Measurements from ENCODE around the gene KDELR1. TPM values are rescaled to one million over a fixed set of nuclear protein-coding genes. Genes with fewer than 3 reads are reported as not detected.

The KDELR1 gene
- total and polyA plus RNA-seq, 9 of the 15 experiments (the other 6 are each of a cell fraction or from before 2014, with no cell fraction given) = 6.1 to 165 (median 58.5) TPM

DNA sequence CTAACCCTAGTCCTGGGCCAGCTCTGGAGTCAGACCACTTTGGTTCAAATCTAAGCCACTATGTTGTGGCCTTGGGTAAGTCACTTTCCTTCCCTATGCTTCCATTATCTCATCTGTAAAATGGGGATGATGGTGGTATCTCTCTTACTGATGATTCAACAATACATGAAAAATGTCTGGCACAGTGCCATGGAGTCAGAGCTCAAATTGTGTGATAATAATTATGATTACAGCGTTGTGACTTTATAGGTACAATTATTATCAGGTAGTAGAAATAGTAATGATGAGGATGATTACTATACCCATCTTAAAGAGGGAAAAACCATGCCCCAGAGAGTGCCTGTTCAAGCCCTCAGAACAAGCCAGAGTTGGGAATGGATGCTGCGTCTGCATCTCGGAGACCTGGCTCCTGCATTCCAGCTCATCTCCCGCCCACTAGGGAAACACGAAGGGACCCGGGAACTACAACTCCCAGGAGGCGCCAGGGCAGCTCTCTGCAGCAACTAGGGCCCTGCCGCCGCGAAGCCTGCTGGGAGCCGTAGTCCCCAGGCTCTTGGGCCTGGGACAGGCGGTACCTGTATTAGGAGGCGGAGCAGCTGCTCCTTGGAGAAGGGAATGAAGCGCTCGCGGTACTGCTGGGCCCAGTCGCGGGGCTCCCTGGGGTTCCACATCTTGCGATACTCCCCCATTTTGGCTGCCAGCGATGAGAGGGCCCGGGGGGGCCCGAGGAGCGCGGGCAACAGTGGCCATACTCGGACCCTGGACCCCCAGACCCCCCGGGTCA is 28.4 kb downstream of the KDELR1 start (continued):
- TF ChIP-seq, protein P1, sequence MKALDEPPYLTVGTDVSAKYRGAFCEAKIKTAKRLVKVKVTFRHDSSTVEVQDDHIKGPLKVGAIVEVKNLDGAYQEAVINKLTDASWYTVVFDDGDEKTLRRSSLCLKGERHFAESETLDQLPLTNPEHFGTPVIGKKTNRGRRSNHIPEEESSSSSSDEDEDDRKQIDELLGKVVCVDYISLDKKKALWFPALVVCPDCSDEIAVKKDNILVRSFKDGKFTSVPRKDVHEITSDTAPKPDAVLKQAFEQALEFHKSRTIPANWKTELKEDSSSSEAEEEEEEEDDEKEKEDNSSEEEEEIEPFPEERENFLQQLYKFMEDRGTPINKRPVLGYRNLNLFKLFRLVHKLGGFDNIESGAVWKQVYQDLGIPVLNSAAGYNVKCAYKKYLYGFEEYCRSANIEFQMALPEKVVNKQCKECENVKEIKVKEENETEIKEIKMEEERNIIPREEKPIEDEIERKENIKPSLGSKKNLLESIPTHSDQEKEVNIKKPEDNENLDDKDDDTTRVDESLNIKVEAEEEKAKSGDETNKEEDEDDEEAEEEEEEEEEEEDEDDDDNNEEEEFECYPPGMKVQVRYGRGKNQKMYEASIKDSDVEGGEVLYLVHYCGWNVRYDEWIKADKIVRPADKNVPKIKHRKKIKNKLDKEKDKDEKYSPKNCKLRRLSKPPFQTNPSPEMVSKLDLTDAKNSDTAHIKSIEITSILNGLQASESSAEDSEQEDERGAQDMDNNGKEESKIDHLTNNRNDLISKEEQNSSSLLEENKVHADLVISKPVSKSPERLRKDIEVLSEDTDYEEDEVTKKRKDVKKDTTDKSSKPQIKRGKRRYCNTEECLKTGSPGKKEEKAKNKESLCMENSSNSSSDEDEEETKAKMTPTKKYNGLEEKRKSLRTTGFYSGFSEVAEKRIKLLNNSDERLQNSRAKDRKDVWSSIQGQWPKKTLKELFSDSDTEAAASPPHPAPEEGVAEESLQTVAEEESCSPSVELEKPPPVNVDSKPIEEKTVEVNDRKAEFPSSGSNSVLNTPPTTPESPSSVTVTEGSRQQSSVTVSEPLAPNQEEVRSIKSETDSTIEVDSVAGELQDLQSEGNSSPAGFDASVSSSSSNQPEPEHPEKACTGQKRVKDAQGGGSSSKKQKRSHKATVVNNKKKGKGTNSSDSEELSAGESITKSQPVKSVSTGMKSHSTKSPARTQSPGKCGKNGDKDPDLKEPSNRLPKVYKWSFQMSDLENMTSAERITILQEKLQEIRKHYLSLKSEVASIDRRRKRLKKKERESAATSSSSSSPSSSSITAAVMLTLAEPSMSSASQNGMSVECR (CRISPR knock-in tag; IDR thresholded peaks at IDR 0.05) = no peak
- no peak for TF ChIP-seq MEF2A (IDR thresholded peaks at IDR 0.05; ENCODE audit: control insufficient read depth, low read depth, low read length)
- TF ChIP-seq FOXJ3 (CRISPR knock-in tag; IDR thresholded peaks at IDR 0.05) = no peak
- TF ChIP-seq PHF20 (IDR thresholded peaks at IDR 0.05; ENCODE audit: partially characterized antibody) = no peak
- 0 out of 2 replicates have a peak, but pooled peaks have one; percentile 53 for TF ChIP-seq SREBF1 (IDR thresholded peaks at IDR 0.05; ENCODE audit: borderline replicate concordance, low read depth, low read length)
- no peak for TF ChIP-seq PTTG1 (tag; IDR thresholded peaks at IDR 0.05; ENCODE audit: low read depth)
- no peak for TF ChIP-seq CREBBP (IDR thresholded peaks at IDR 0.05; ENCODE audit: low read depth, low read length)
- TF ChIP-seq ZNF668 (CRISPR knock-in tag; IDR thresholded peaks at IDR 0.05) = no peak
- TF ChIP-seq ATF7 (IDR thresholded peaks at IDR 0.05) = 0 out of 2 replicates have a peak, but pooled peaks have one; percentile 25
- TF ChIP-seq JUNB (CRISPR knock-in tag; conservative IDR thresholded peaks at IDR 0.05) = no peak
- no peak for TF ChIP-seq SAFB2 (IDR thresholded peaks at IDR 0.05; ENCODE audit: borderline replicate concordance, low read depth, low read length, severe bottlenecking)
- TF ChIP-seq SP1 (CRISPR knock-in tag; IDR thresholded peaks at IDR 0.05) = peak; percentile 85
- no peak for TF ChIP-seq ETV1 (tag; conservative IDR thresholded peaks at IDR 0.05; ENCODE audit: low read depth)
- TF ChIP-seq TCF7 (IDR thresholded peaks at IDR 0.05; ENCODE audit: borderline replicate concordance) = no peak
- no peak for TF ChIP-seq TBL1XR1 (IDR thresholded peaks at IDR 0.05; ENCODE audit: low read length in 2 of 2)
- 0 out of 2 replicates have a peak, but pooled peaks have one; percentile 6 for TF ChIP-seq EGR1 (conservative IDR thresholded peaks at IDR 0.05)
- no peak for TF ChIP-seq FOXK2 (conservative IDR thresholded peaks at IDR 0.05 in 1 of 2, IDR thresholded peaks at IDR 0.05 in 1 of 2; ENCODE audit: low read depth in 2 of 2)
- TF ChIP-seq, protein P2, sequence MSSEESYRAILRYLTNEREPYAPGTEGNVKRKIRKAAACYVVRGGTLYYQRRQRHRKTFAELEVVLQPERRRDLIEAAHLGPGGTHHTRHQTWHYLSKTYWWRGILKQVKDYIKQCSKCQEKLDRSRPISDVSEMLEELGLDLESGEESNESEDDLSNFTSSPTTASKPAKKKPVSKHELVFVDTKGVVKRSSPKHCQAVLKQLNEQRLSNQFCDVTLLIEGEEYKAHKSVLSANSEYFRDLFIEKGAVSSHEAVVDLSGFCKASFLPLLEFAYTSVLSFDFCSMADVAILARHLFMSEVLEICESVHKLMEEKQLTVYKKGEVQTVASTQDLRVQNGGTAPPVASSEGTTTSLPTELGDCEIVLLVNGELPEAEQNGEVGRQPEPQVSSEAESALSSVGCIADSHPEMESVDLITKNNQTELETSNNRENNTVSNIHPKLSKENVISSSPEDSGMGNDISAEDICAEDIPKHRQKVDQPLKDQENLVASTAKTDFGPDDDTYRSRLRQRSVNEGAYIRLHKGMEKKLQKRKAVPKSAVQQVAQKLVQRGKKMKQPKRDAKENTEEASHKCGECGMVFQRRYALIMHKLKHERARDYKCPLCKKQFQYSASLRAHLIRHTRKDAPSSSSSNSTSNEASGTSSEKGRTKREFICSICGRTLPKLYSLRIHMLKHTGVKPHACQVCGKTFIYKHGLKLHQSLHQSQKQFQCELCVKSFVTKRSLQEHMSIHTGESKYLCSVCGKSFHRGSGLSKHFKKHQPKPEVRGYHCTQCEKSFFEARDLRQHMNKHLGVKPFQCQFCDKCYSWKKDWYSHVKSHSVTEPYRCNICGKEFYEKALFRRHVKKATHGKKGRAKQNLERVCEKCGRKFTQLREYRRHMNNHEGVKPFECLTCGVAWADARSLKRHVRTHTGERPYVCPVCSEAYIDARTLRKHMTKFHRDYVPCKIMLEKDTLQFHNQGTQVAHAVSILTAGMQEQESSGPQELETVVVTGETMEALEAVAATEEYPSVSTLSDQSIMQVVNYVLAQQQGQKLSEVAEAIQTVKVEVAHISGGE (CRISPR knock-in tag; IDR thresholded peaks at IDR 0.05) = peak in 1 of 3 experiments; percentile 75; a peak in 2 of 6 replicates
- no peak for TF ChIP-seq ZNF830 (CRISPR knock-in tag; IDR thresholded peaks at IDR 0.05)

All from K562 (cell line).